ENCODE data around the gene PAXX. TPM values are rescaled to one million over a fixed set of nuclear protein-coding genes. Genes with fewer than 3 reads are reported as not detected.

Gene PAXX
- total and polyA plus RNA-seq, 2 donors (not counting 1 experiment from before 2014, with no cell fraction given), result 6.1 to 13.7 TPM

- Histone ChIP-seq H3K9me3 (ENCODE audit: control insufficient read depth, insufficient read depth, low read depth, low read length) (no peaks in the 10 kb centered on the region), H2AFZ (ENCODE audit: low read length) (no peak overlapping the region), H3K36me3 (ENCODE audit: control insufficient read depth, insufficient read depth, low read length) (peaks cover 11% of the 10 kb centered on the region), H3K27ac (ENCODE audit: insufficient read depth, low read length) (no peak overlapping the region), H4K20me1 (ENCODE audit: control insufficient read depth, extremely low read depth, insufficient read depth, low read length) (no peaks in the 10 kb centered on the region), H3K79me2 (ENCODE audit: control insufficient read depth, insufficient read depth, low read length) (peaks cover 18% of the 10 kb centered on the region), H3K4me3 (replicated peaks in 1 of 4; ENCODE audit: control extremely low read depth in 1 of 4, insufficient read depth in 1 of 4, low read depth in 3 of 4, low read length in 4 of 4) (no peak overlapping the region), H3K27me3 (ENCODE audit: control insufficient read depth, insufficient read depth, low read length) (no peaks in the 10 kb centered on the region), H3K9ac (ENCODE audit: insufficient read depth, low read length) (no peak overlapping the region), H3K4me2 (ENCODE audit: extremely low read depth, insufficient read depth, low read length) (no peak overlapping the region), H3K4me1 (ENCODE audit: control insufficient read depth, extremely low read depth, insufficient read depth, low read length) (peaks cover 6% of the 10 kb centered on the region)
- no peak for TF ChIP-seq EZH2 (IDR thresholded peaks at IDR 0.05; ENCODE audit: low read length, missing control alignments)
- TF ChIP-seq CTCF (conservative IDR thresholded peaks at IDR 0.05 in 1 of 2, IDR thresholded peaks at IDR 0.05 in 1 of 2; ENCODE audit: low read depth in 1 of 2, low read length in 2 of 2), result no peak
- DNase-seq (ENCODE audit: low read depth in 2 of 2), result no peak
Observed at GRCh38 chr9:137042751-137043727, 50.8 kb downstream of the PAXX start.

Other genes with a start within 250 kb of the PAXX start
Only the 30 nearest of the 39 such genes appear.
- gene TMEM141, start 201.1 kb upstream of the PAXX start, total RNA-seq, result 40.1 and 56.5 TPM in 2 replicates
- gene TMEM141, start 201.1 kb upstream of the PAXX start, polyA plus RNA-seq, result 43.3 and 53.4 TPM in 2 replicates
- gene CCDC183, start 196.1 kb upstream of the PAXX start, total RNA-seq, result 0.99 and 1.0 TPM in 2 replicates
- gene CCDC183, start 196.1 kb upstream of the PAXX start, polyA plus RNA-seq, result 0.05 and 0.35 TPM in 2 replicates
- gene RABL6, start 184.5 kb upstream of the PAXX start, total RNA-seq, result 55.0 and 59.6 TPM in 2 replicates
- gene RABL6, start 184.5 kb upstream of the PAXX start, polyA plus RNA-seq, result 36.8 and 56.7 TPM in 2 replicates
- 1.7 and 1.8 TPM in 2 replicates for gene AJM1, start 149.9 kb upstream of the PAXX start, total RNA-seq
- 0.15 and 0.19 TPM in 2 replicates for gene AJM1, start 149.9 kb upstream of the PAXX start, polyA plus RNA-seq
- 175 and 190 TPM in 2 replicates for gene PHPT1, start 143.0 kb upstream of the PAXX start, total RNA-seq
- 99.6 and 108 TPM in 2 replicates for gene PHPT1, start 143.0 kb upstream of the PAXX start, polyA plus RNA-seq
- 3.3 and 4.6 TPM in 2 replicates for gene MAMDC4, start 140.1 kb upstream of the PAXX start, total RNA-seq
- 0.30 and 0.37 TPM in 2 replicates for gene MAMDC4, start 140.1 kb upstream of the PAXX start, polyA plus RNA-seq
- gene EDF1, start 126.1 kb upstream of the PAXX start, total RNA-seq, result 279 and 317 TPM in 2 replicates
- 309 and 387 TPM in 2 replicates for gene EDF1, start 126.1 kb upstream of the PAXX start, polyA plus RNA-seq
- gene TRAF2, start 105.9 kb upstream of the PAXX start, total RNA-seq, result 8.0 and 8.4 TPM in 2 replicates
- gene TRAF2, start 105.9 kb upstream of the PAXX start, polyA plus RNA-seq, result 3.7 and 4.3 TPM in 2 replicates
- gene FBXW5, start 47.7 kb upstream of the PAXX start, total RNA-seq, result 136 and 166 TPM in 2 replicates
- 31.3 and 39.9 TPM in 2 replicates for gene FBXW5, start 47.7 kb upstream of the PAXX start, polyA plus RNA-seq
- 1.2 TPM in 1 of 2 replicates, not detected in the other for gene C8G, start 47.2 kb upstream of the PAXX start, total RNA-seq
- 0.40 TPM in 1 of 2 replicates, not detected in the other for gene C8G, start 47.2 kb upstream of the PAXX start, polyA plus RNA-seq
- 0.17 TPM in 1 of 2 replicates, not detected in the other for gene LCN12, start 40.1 kb upstream of the PAXX start, total RNA-seq
- 0.02 TPM in 1 of 2 replicates, not detected in the other for gene LCN12, start 40.1 kb upstream of the PAXX start, polyA plus RNA-seq
- 89.9 and 90.3 TPM in 2 replicates for gene PTGDS, start 14.9 kb upstream of the PAXX start, total RNA-seq
- gene PTGDS, start 14.9 kb upstream of the PAXX start, polyA plus RNA-seq, result 2.0 and 4.9 TPM in 2 replicates
- gene LCNL1, start 9.4 kb upstream of the PAXX start, total RNA-seq, result 3.3 and 6.3 TPM in 2 replicates
- gene LCNL1, start 9.4 kb upstream of the PAXX start, polyA plus RNA-seq, result 0.75 and 1.4 TPM in 2 replicates
- gene CLIC3, start 4.1 kb downstream of the PAXX start, total RNA-seq, result 1.3 and 3.5 TPM in 2 replicates
- gene CLIC3, start 4.1 kb downstream of the PAXX start, polyA plus RNA-seq, result 0.98 and 1.5 TPM in 2 replicates
- 13.9 and 21.8 TPM in 2 replicates for gene ABCA2, start 35.8 kb downstream of the PAXX start, total RNA-seq
- 8.5 and 13.4 TPM in 2 replicates for gene ABCA2, start 35.8 kb downstream of the PAXX start, polyA plus RNA-seq
- not detected in 2 replicates for gene FUT7, start 39.7 kb downstream of the PAXX start, total RNA-seq
- gene FUT7, start 39.7 kb downstream of the PAXX start, polyA plus RNA-seq, result not detected in 2 replicates
- 10.5 and 15.7 TPM in 2 replicates for gene NPDC1, start 53.8 kb downstream of the PAXX start, total RNA-seq
- gene NPDC1, start 53.8 kb downstream of the PAXX start, polyA plus RNA-seq, result 9.0 and 12.1 TPM in 2 replicates
- gene ENTPD2, start 61.6 kb downstream of the PAXX start, total RNA-seq, result under 0.01 TPM in 2 replicates
- gene ENTPD2, start 61.6 kb downstream of the PAXX start, polyA plus RNA-seq, result not detected in 2 replicates
- gene SAPCD2, start 78.1 kb downstream of the PAXX start, total RNA-seq, result 0.26 and 2.8 TPM in 2 replicates
- 0.85 and 2.7 TPM in 2 replicates for gene SAPCD2, start 78.1 kb downstream of the PAXX start, polyA plus RNA-seq
- 15.7 and 21.1 TPM in 2 replicates for gene UAP1L1, start 85.1 kb downstream of the PAXX start, total RNA-seq
- 16.4 and 17.9 TPM in 2 replicates for gene UAP1L1, start 85.1 kb downstream of the PAXX start, polyA plus RNA-seq
- gene MAN1B1, start 94.6 kb downstream of the PAXX start, total RNA-seq, result 63.2 and 96.6 TPM in 2 replicates
- 43.0 and 45.5 TPM in 2 replicates for gene MAN1B1, start 94.6 kb downstream of the PAXX start, polyA plus RNA-seq
- gene DPP7, start 122.3 kb downstream of the PAXX start, total RNA-seq, result 93.0 and 126 TPM in 2 replicates
- 28.6 and 44.3 TPM in 2 replicates for gene DPP7, start 122.3 kb downstream of the PAXX start, polyA plus RNA-seq
- gene GRIN1, start 146.7 kb downstream of the PAXX start, total RNA-seq, result under 0.01 TPM in 1 of 2 replicates, not detected in the other
- 0.06 and 0.08 TPM in 2 replicates for gene GRIN1, start 146.7 kb downstream of the PAXX start, polyA plus RNA-seq
- gene LRRC26, start 177.6 kb downstream of the PAXX start, total RNA-seq, result not detected in 2 replicates
- gene LRRC26, start 177.6 kb downstream of the PAXX start, polyA plus RNA-seq, result not detected in 2 replicates
- not detected in 2 replicates for gene TMEM210, start 179.6 kb downstream of the PAXX start, total RNA-seq
- gene TMEM210, start 179.6 kb downstream of the PAXX start, polyA plus RNA-seq, result not detected in 2 replicates
- 15.9 and 18.0 TPM in 2 replicates for gene ANAPC2, start 196.1 kb downstream of the PAXX start, total RNA-seq
- gene ANAPC2, start 196.1 kb downstream of the PAXX start, polyA plus RNA-seq, result 9.1 and 12.3 TPM in 2 replicates
- 56.3 and 58.3 TPM in 2 replicates for gene SSNA1, start 196.3 kb downstream of the PAXX start, total RNA-seq
- 37.7 and 51.2 TPM in 2 replicates for gene SSNA1, start 196.3 kb downstream of the PAXX start, polyA plus RNA-seq
- 5.1 and 5.8 TPM in 2 replicates for gene TPRN, start 208.3 kb downstream of the PAXX start, total RNA-seq
- gene TPRN, start 208.3 kb downstream of the PAXX start, polyA plus RNA-seq, result 1.6 and 2.3 TPM in 2 replicates
- 36.2 and 36.3 TPM in 2 replicates for gene TMEM203, start 213.2 kb downstream of the PAXX start, total RNA-seq
- 38.6 and 44.9 TPM in 2 replicates for gene TMEM203, start 213.2 kb downstream of the PAXX start, polyA plus RNA-seq
- gene NDOR1, start 213.3 kb downstream of the PAXX start, total RNA-seq, result 2.6 and 3.1 TPM in 2 replicates
- gene NDOR1, start 213.3 kb downstream of the PAXX start, polyA plus RNA-seq, result 2.4 and 5.6 TPM in 2 replicates